A549 (cell line): Measurements from ENCODE around the gene TTC8. TPM values are rescaled to one million over a fixed set of nuclear protein-coding genes. Genes with fewer than 3 reads are reported as not detected.
A peak's percentile ranks its signal among the peaks of the same experiment; 100 is the strongest.

Experiments used
- ATAC-seq, 2 experiments: fragments of 200-7000 bp in 1 of 2; fragments of >200 bp in 1 of 2; cut with Nextera tagmentation in 1 of 2; cut with Tn5 transposase in 1 of 2; 3 replicates each; pipeline versions ENCODE4 v1.8.0 to v1.9.1; 2018 to 2020; ENCODE audit warnings: mild to moderate bottlenecking in 1 of 2, moderate library complexity in 1 of 2
- CTCF ChIA-PET: fragments of 300-600 bp; sonication (Branson Sonifier 250); formaldehyde crosslinking; extraction: SDS; loops from one replicate; lab custom pipeline; 2021; ENCODE audit warnings: antibody characterized with exemption, inconsistent platforms; lab: Yijun Ruan, JAX
- POLR2A ChIA-PET: fragments of 350-600 bp; formaldehyde crosslinking; extraction: SDS; loops from one replicate; lab custom pipeline; 2021; ENCODE audit warnings: antibody characterized with exemption, inconsistent platforms; lab: Yijun Ruan, JAX
- DNase-seq, 2 experiments: peaks; one replicate each; pipeline versions ENCODE4 v3.0.0 to v3.0.0-alpha.2; 2011 to 2016; ENCODE audit warnings: low read depth in 1 of 2, low spot score in 1 of 2
- FAIRE-seq: peaks from 2 replicates; lab custom pipeline; 2011; peaks lifted over from hg19 to GRCh38; lab: Jason Lieb, UNC
- H3K27ac ChIP-seq, 2 experiments: fragments of >200 bp; sonication (Bioruptor Twin); formaldehyde crosslinking; 3 replicates each; pipeline ENCODE4 v1.5.1; 2016 to 2017
- H3K4me1 ChIP-seq: fragments of >200 bp; sonication (Bioruptor Twin); formaldehyde crosslinking; 3 replicates; pipeline ENCODE4 v1.6.1; 2016
- H3K4me2 ChIP-seq: fragments of >200 bp; sonication (Bioruptor Twin); formaldehyde crosslinking; 3 replicates; pipeline ENCODE4 v1.6.1; 2016
- H3K4me3 ChIP-seq: fragments of >200 bp; sonication (Bioruptor Twin); formaldehyde crosslinking; 3 replicates; pipeline ENCODE4 v1.5.1; 2016
- H3K9me3 ChIP-seq: fragments of >200 bp; sonication (Bioruptor Twin); formaldehyde crosslinking; 3 replicates; pipeline ENCODE4 v1.6.1; 2016
- BHLHE40 ChIP-seq: IDR thresholded peaks from 2 replicates; pipeline ENCODE4 v1.6.1; 2012; ENCODE audit warnings: low read depth, low read length, inconsistent platforms
- CBX2 ChIP-seq: fragments of 200-600 bp; sonication (generic); IDR thresholded peaks from 2 replicates; pipeline ENCODE4 v1.6.1; 2016; ENCODE audit warnings: low read depth, mild to moderate bottlenecking, borderline replicate concordance
- CBX8 ChIP-seq: fragments of 200-600 bp; sonication (generic); IDR thresholded peaks from 2 replicates; pipeline ENCODE4 v1.6.1; 2016
- CEBPB ChIP-seq, 2 experiments: fragments of >200 bp in 1 of 2; sonication (Bioruptor Twin) in 1 of 2; formaldehyde crosslinking in 1 of 2; IDR thresholded peaks; 2 replicates each; pipeline ENCODE4 v1.6.1; 2012 to 2016
- CHD2 ChIP-seq: fragments of 150-350 bp; IDR thresholded peaks from 2 replicates; pipeline ENCODE4 v1.6.1; 2014; ENCODE audit warnings: low read length; ENCODE audit not compliant: partially characterized antibody
- EP300 ChIP-seq, 2 experiments: fragments of >200 bp; sonication (Bioruptor Twin); formaldehyde crosslinking; IDR thresholded peaks; 2 replicates in 1 of 2; 3 replicates in 1 of 2; pipeline ENCODE4 v1.6.1; 2016 to 2017
- ESRRA ChIP-seq: fragments of 150-350 bp; IDR thresholded peaks from 2 replicates; pipeline ENCODE4 v1.6.1; 2014; ENCODE audit warnings: mild to moderate bottlenecking, low read length, borderline replicate concordance
- FOXS1 ChIP-seq: fragments of 250-450 bp; sonication (Bioruptor Pico); IDR thresholded peaks from 2 replicates; pipeline ENCODE4 v1.5.0; 2020; ENCODE audit warnings: mild to moderate bottlenecking, moderate library complexity
- GATA3 ChIP-seq: IDR thresholded peaks from 2 replicates; pipeline ENCODE4 v1.6.1; 2012; ENCODE audit warnings: borderline replicate concordance
- HES2 ChIP-seq: fragments of >200 bp; sonication (Bioruptor Twin); formaldehyde crosslinking; IDR thresholded peaks from 2 replicates; pipeline ENCODE4 v1.6.1; 2016
- HOXB13 ChIP-seq: fragments of 250-450 bp; sonication (Bioruptor Pico); IDR thresholded peaks from 2 replicates; pipeline ENCODE4 v1.5.0; 2020; ENCODE audit warnings: low read depth, mild to moderate bottlenecking, moderate library complexity
- JUN ChIP-seq, 2 experiments: fragments of >200 bp; sonication (Bioruptor Twin); formaldehyde crosslinking; IDR thresholded peaks; 2 replicates in 1 of 2; 3 replicates in 1 of 2; pipeline ENCODE4 v1.6.1; 2016 to 2017
- KDM1A ChIP-seq: fragments of 200-600 bp; sonication (generic); IDR thresholded peaks from 2 replicates; pipeline ENCODE4 v1.6.1; 2016; ENCODE audit warnings: low read depth, mild to moderate bottlenecking
- MAFK ChIP-seq: fragments of 450-650 bp; IDR thresholded peaks from 2 replicates; pipeline ENCODE4 v1.6.1; 2014; ENCODE audit not compliant: partially characterized antibody
- MAZ ChIP-seq: fragments of 150-350 bp; IDR thresholded peaks from 2 replicates; pipeline ENCODE4 v1.6.1; 2014; ENCODE audit warnings: antibody characterized with exemption, low read depth, low read length, borderline replicate concordance
- NPAS2 ChIP-seq: fragments of 250-450 bp; sonication (Bioruptor Pico); IDR thresholded peaks from 2 replicates; pipeline ENCODE4 v1.8.0; 2022; ENCODE audit warnings: mild to moderate bottlenecking, moderate library complexity, borderline replicate concordance
- POLR2A ChIP-seq: IDR thresholded peaks from 2 replicates; pipeline ENCODE4 v1.6.1; 2012; ENCODE audit warnings: mild to moderate bottlenecking, low read length
- RAD21 ChIP-seq, 2 experiments: fragments of >200 bp in 1 of 2; sonication (Bioruptor Twin) in 1 of 2; formaldehyde crosslinking in 1 of 2; IDR thresholded peaks in 1 of 2; conservative IDR thresholded peaks in 1 of 2; 2 replicates in 1 of 2; 3 replicates in 1 of 2; pipeline ENCODE4 v1.6.1; 2012 to 2018; ENCODE audit warnings: inconsistent platforms in 1 of 2
- RARB ChIP-seq: fragments of 250-450 bp; sonication (Bioruptor Pico); IDR thresholded peaks from 2 replicates; pipeline ENCODE4 v1.8.0; 2021; ENCODE audit warnings: mild to moderate bottlenecking, moderate library complexity
- RCOR1 ChIP-seq: fragments of 150-350 bp; IDR thresholded peaks from 2 replicates; pipeline ENCODE4 v1.6.1; 2014; ENCODE audit warnings: antibody characterized with exemption, low read length, low read depth
- SMC3 ChIP-seq: fragments of >200 bp; sonication (Bioruptor Twin); formaldehyde crosslinking; IDR thresholded peaks from 3 replicates; pipeline ENCODE4 v1.6.1; 2018; ENCODE audit warnings: inconsistent platforms
- SREBF2 ChIP-seq: fragments of 450-650 bp; IDR thresholded peaks from 2 replicates; pipeline ENCODE4 v1.6.1; 2014; ENCODE audit warnings: mild to moderate bottlenecking, moderate library complexity
- ZC3H11A ChIP-seq: fragments of 450-650 bp; IDR thresholded peaks from 2 replicates; pipeline ENCODE4 v1.6.1; 2014; ENCODE audit warnings: antibody characterized with exemption, mild to moderate bottlenecking
- ZFP36 ChIP-seq: fragments of 450-650 bp; IDR thresholded peaks from 2 replicates; pipeline ENCODE4 v1.6.1; 2014; ENCODE audit warnings: borderline replicate concordance; ENCODE audit not compliant: partially characterized antibody
- WGBS: methylation state at CpG from one replicate; pipeline ENCODE4 v1.1.6; 2017; ENCODE audit errors: missing lambda C conversion rate; 5-methylcytosine and 5-hydroxymethylcytosine counted together
- polyA plus RNA-seq, 4 experiments: library from polyadenylated mRNA; depleted of rRNA in 3 of 4; stranded (reverse); fragments of >200 nt; fragmentation: RNase III in 1 of 4; extraction: RNeasy Plus Mini Kit Qiagen cat#74134 plus additional on column Dnase treatment in 1 of 4; gene quantifications; 2 replicates in 3 of 4; 3 replicates in 1 of 4; pipeline ENCODE4 v1.2.3, GENCODE V29; 2011 to 2017
- TF ChIP-seq, protein P1 (sequence below): IDR thresholded peaks from 2 replicates; pipeline ENCODE4 v1.6.1; 2012
- TF ChIP-seq, protein P2 (sequence below): IDR thresholded peaks from 2 replicates; pipeline ENCODE4 v1.6.1; 2012; ENCODE audit warnings: low read depth, borderline replicate concordance

The TTC8 gene
- polyA plus RNA-seq, 2 of the 4 experiments (the other 2 are of a cell fraction): 36.6 to 56.8 TPM

- H3K4me1 ChIP-seq: peaks cover 32% of the 10 kb centered on the region
- CTCF ChIA-PET: no interaction called here
- peak overlapping the region; percentile 26; the same call in 2 of the 3 replicates for H3K4me2 ChIP-seq
- no peak for TF ChIP-seq ZC3H11A
- TF ChIP-seq HES2: no peak
- no peak for TF ChIP-seq BHLHE40
- no peak for TF ChIP-seq FOXS1 (CRISPR knock-in tag)
- TF ChIP-seq EP300 (IDR thresholded peaks at IDR 0.05): no peak
- no peak for TF ChIP-seq POLR2A
- no peak for TF ChIP-seq JUN (IDR thresholded peaks at IDR 0.05)
- TF ChIP-seq SREBF2: no peak
- no peak for TF ChIP-seq MAFK
- no peak for TF ChIP-seq KDM1A
- TF ChIP-seq CBX2: no peak
- TF ChIP-seq MAZ: no peak
- no peak overlapping the region for H3K4me3 ChIP-seq
- no peaks in the 10 kb centered on the region for H3K9me3 ChIP-seq
- no peak overlapping the region for H3K27ac ChIP-seq
- DNase-seq (no peak), FAIRE-seq (no peak), ATAC-seq (no peak; a peak in 1 of 6 replicates)
- POLR2A ChIA-PET: no interaction called here
Measured at GRCh38 chr14:88834883-88835431, 10.5 kb downstream of the TTC8 start.

DNA sequence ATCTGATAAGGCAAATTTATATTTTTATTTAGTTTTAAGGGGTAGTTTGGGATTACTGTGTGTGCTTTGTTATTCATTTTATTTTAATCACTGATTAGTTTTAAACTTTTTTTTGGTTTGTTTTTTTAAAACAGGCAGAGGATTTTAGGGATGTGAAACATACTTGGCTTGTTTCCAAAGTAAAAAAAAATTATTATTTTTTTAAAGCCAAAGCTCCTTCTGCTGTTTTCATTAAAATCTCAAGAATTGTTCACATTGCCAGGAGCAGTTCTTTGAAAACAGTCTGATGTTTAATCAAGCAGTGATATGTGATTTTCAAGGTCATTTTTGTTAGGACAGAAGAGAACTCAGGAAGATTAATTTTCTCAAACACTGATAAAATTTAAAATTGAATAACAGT lies 11.2 kb downstream of the TTC8 start:
- TF ChIP-seq, protein P1, sequence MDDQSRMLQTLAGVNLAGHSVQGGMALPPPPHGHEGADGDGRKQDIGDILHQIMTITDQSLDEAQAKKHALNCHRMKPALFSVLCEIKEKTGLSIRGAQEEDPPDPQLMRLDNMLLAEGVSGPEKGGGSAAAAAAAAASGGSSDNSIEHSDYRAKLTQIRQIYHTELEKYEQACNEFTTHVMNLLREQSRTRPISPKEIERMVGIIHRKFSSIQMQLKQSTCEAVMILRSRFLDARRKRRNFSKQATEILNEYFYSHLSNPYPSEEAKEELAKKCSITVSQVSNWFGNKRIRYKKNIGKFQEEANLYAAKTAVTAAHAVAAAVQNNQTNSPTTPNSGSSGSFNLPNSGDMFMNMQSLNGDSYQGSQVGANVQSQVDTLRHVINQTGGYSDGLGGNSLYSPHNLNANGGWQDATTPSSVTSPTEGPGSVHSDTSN: no peak
- TF ChIP-seq FOXS1 (CRISPR knock-in tag) (no peak), ESRRA (no peak), CHD2 (no peak), NPAS2 (CRISPR knock-in tag) (no peak), SMC3 (no peak), EP300 (IDR thresholded peaks at IDR 0.05) (no peak)
- TF ChIP-seq, protein P2, sequence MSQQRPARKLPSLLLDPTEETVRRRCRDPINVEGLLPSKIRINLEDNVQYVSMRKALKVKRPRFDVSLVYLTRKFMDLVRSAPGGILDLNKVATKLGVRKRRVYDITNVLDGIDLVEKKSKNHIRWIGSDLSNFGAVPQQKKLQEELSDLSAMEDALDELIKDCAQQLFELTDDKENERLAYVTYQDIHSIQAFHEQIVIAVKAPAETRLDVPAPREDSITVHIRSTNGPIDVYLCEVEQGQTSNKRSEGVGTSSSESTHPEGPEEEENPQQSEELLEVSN: no peak
- ATAC-seq (no peak), FAIRE-seq (no peak), DNase-seq (no peak)
- Histone ChIP-seq H3K4me1 (peaks cover 26% of the 10 kb centered on the region), H3K27ac (no peak overlapping the region), H3K4me3 (no peak overlapping the region), H3K4me2 (peak overlapping the region; percentile 26; the same call in 2 of the 3 replicates), H3K9me3 (no peaks in the 10 kb centered on the region)
- ChIA-PET CTCF (no interaction called here), POLR2A (interaction anchor here (0.8 kb wide), 1 partner anchor 11 kb away, joined by 6 read pairs; the partner anchor contains the start of gene TTC8)

GRCh38 chr14:88837495-88837894 lies 13.0 kb downstream of the TTC8 start:
- H3K4me2 ChIP-seq: no peak overlapping the region
- no peak for FAIRE-seq
- H3K4me3 ChIP-seq: no peak overlapping the region
- POLR2A ChIA-PET: no interaction called here
- H3K9me3 ChIP-seq: no peaks in the 10 kb centered on the region
- WGBS: 98% methylated on average over 1 of the region's 1 CpG
- no peak for ATAC-seq
- no peak for TF ChIP-seq RARB
- TF ChIP-seq RCOR1: no peak
- no peak for TF ChIP-seq MAZ
- TF ChIP-seq CBX2: no peak
- TF ChIP-seq CEBPB (IDR thresholded peaks at IDR 0.05): no peak
- no peak for TF ChIP-seq ZFP36
- no peak for TF ChIP-seq RAD21 (conservative IDR thresholded peaks at IDR 0.05 in 1 of 2, IDR thresholded peaks at IDR 0.05 in 1 of 2)
- no peak for TF ChIP-seq CHD2
- TF ChIP-seq MAFK: no peak
- TF ChIP-seq ZC3H11A: no peak
- TF ChIP-seq SMC3: no peak
- TF ChIP-seq HOXB13 (CRISPR knock-in tag): no peak
- TF ChIP-seq CBX8: no peak
- TF ChIP-seq GATA3: no peak
- no peak for TF ChIP-seq HES2
- H3K4me1 ChIP-seq: peaks cover 16% of the 10 kb centered on the region
- CTCF ChIA-PET: interaction anchor here (1.4 kb wide), 1 partner anchor 7 kb away, joined by 3 read pairs; no protein-coding TSS in a partner anchor
- no peak overlapping the region for H3K27ac ChIP-seq
- DNase-seq: no peak
